ENCODE data around the gene RBM15. TPM values are rescaled to one million over a fixed set of nuclear protein-coding genes. Genes with fewer than 3 reads are reported as not detected.

Gene RBM15, protein sequence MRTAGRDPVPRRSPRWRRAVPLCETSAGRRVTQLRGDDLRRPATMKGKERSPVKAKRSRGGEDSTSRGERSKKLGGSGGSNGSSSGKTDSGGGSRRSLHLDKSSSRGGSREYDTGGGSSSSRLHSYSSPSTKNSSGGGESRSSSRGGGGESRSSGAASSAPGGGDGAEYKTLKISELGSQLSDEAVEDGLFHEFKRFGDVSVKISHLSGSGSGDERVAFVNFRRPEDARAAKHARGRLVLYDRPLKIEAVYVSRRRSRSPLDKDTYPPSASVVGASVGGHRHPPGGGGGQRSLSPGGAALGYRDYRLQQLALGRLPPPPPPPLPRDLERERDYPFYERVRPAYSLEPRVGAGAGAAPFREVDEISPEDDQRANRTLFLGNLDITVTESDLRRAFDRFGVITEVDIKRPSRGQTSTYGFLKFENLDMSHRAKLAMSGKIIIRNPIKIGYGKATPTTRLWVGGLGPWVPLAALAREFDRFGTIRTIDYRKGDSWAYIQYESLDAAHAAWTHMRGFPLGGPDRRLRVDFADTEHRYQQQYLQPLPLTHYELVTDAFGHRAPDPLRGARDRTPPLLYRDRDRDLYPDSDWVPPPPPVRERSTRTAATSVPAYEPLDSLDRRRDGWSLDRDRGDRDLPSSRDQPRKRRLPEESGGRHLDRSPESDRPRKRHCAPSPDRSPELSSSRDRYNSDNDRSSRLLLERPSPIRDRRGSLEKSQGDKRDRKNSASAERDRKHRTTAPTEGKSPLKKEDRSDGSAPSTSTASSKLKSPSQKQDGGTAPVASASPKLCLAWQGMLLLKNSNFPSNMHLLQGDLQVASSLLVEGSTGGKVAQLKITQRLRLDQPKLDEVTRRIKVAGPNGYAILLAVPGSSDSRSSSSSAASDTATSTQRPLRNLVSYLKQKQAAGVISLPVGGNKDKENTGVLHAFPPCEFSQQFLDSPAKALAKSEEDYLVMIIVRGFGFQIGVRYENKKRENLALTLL
- total RNA-seq (27.8 TPM), polyA plus RNA-seq (ENCODE audit: insufficient read depth, low read depth, low replicate concordance) (2.2 TPM)
- long read RNA-seq, donor 1, partial matches to known transcripts = 0 of 4 reads
- long read RNA-seq, donor 1, other reads (novel, unspliced or antisense) = 0 of 4 reads
- long read RNA-seq, donor 2, partial matches to known transcripts = 0 of 4 reads
- long read RNA-seq, donor 2, other reads (novel, unspliced or antisense) = 0 of 4 reads
- long read RNA-seq, donor 3, full-length matches to known transcripts = 9 of 9 reads
- long read RNA-seq, donor 3, partial matches to known transcripts = 0 of 9 reads
- long read RNA-seq, donor 3, other reads (novel, unspliced or antisense) = 0 of 9 reads
- long read RNA-seq, donor 4, partial matches to known transcripts = 0 of 4 reads
- long read RNA-seq, donor 4, other reads (novel, unspliced or antisense) = 0 of 4 reads
- long read RNA-seq, donor 5 = 0 reads
- long read RNA-seq, donor 6, partial matches to known transcripts = 0 of 3 reads
- long read RNA-seq, donor 6, other reads (novel, unspliced or antisense) = 0 of 3 reads
- long read RNA-seq, donor 7, transcript RBM15-203 (1 exons, 3,368 nt) = major isoform, 5 of 7 reads
- long read RNA-seq, donor 7, partial matches to known transcripts = 0 of 7 reads
- long read RNA-seq, donor 7, other reads (novel, unspliced or antisense) = 0 of 7 reads
- long read RNA-seq, donor 8, partial matches to known transcripts = 0 of 3 reads
- long read RNA-seq, donor 8, other reads (novel, unspliced or antisense) = 0 of 3 reads
- long read RNA-seq, donor 9, partial matches to known transcripts = 0 of 4 reads
- long read RNA-seq, donor 9, other reads (novel, unspliced or antisense) = 0 of 4 reads
- long read RNA-seq, donor 10, transcript RBM15-203 (1 exons, 3,368 nt) = major isoform, 6 of 7 reads
- long read RNA-seq, donor 10, partial matches to known transcripts = 0 of 7 reads
- long read RNA-seq, donor 10, other reads (novel, unspliced or antisense) = 0 of 7 reads

GRCh38 chr1:110338886-110339406, at the start of gene RBM15:
Gene RBM15, plus strand, starts transcription at chr1:110339377. Its CDS starts 29 bp downstream, at chr1:110339406.
- H3K4me1 ChIP-seq (ENCODE audit: control insufficient read depth in 2 of 3, insufficient read depth in 2 of 3, low read depth in 1 of 3, low read length in 3 of 3) = peaks cover 0 to 28% (median 13%) of the 10 kb centered on the region in 3 donors
- no peaks in the 10 kb centered on the region for H3K27me3 ChIP-seq (ENCODE audit: control insufficient read depth, insufficient read depth, low read length)
- H3K4me3 ChIP-seq (ENCODE audit: low read length in 3 of 3) = peak within 1 kb of the TSS; percentile 75 to 93 (median 92)
- no peaks in the 10 kb centered on the region for H3K9me3 ChIP-seq (ENCODE audit: control insufficient read depth in 2 of 3, insufficient read depth in 1 of 3, low read length in 3 of 3)
- H3K9ac ChIP-seq (ENCODE audit: low read length in 3 of 3) = peak within 1 kb of the TSS; percentile 50 to 89 (median 79)
- peaks cover 0 to 15% (median 7%) of the 10 kb centered on the region in 3 donors for H3K36me3 ChIP-seq (ENCODE audit: control insufficient read depth in 2 of 3, insufficient read depth in 3 of 3, low read length in 3 of 3)
- DNase-seq (peak; percentile 99 to 100 (median 100)), FAIRE-seq (peak; percentile 99)
- no peak for TF ChIP-seq CTCF (IDR thresholded peaks at IDR 0.05; ENCODE audit: borderline replicate concordance, extremely low read depth, insufficient read depth)
- intact Hi-C loops (cut with DNase I) = no loop called here
- peak within 1 kb of the TSS; percentile 99 for H3K27ac ChIP-seq (ENCODE audit: low read depth in 2 of 2, low read length in 2 of 2)

- Histone ChIP-seq H3K9me3 (ENCODE audit: control insufficient read depth in 2 of 3, insufficient read depth in 1 of 3, low read length in 3 of 3) (no peaks in the 10 kb centered on the region), H3K27ac (ENCODE audit: low read depth in 2 of 2, low read length in 2 of 2) (no peak overlapping the region), H3K36me3 (ENCODE audit: control insufficient read depth in 2 of 3, insufficient read depth in 3 of 3, low read length in 3 of 3) (no peaks in the 10 kb centered on the region), H3K27me3 (ENCODE audit: control insufficient read depth, insufficient read depth, low read length) (no peaks in the 10 kb centered on the region), H3K4me3 (ENCODE audit: low read length in 3 of 3) (no peak overlapping the region), H3K9ac (ENCODE audit: low read length in 3 of 3) (no peak overlapping the region), H3K4me1 (ENCODE audit: control insufficient read depth in 2 of 3, insufficient read depth in 2 of 3, low read depth in 1 of 3, low read length in 3 of 3) (no peaks in the 10 kb centered on the region)
- FAIRE-seq (no peak), DNase-seq (no peak)
- intact Hi-C loops (cut with DNase I) = no loop called here
- no peak for TF ChIP-seq CTCF (IDR thresholded peaks at IDR 0.05; ENCODE audit: borderline replicate concordance, extremely low read depth, insufficient read depth)
These were observed 47.7 kb upstream of the RBM15 start for GRCh38 chr1:110291241-110292030.

Data from kidney (tissue), 22 donors.